HepG2 (cell line): ENCODE measurements around the gene ITPR1. TPM values are rescaled to one million over a fixed set of nuclear protein-coding genes. Genes with fewer than 3 reads are reported as not detected.

Experiments
- ATAC-seq: fragments of 200-7000 bp; cut with Tn5 transposase; 3 replicates; pipeline ENCODE4 v1.9.1; 2020; ENCODE audit warnings: mild to moderate bottlenecking, moderate library complexity
- BruUV-seq: library from RNA; stranded (reverse); fragments of 400-500 nt; replicated peaks from 2 replicates; lab custom pipeline; 2021; lab: Mats Ljungman, UMichigan
- CTCF ChIA-PET: fragments of 300-600 bp; formaldehyde crosslinking; extraction: SDS; loops from one replicate; lab custom pipeline; 2021; ENCODE audit warnings: low total read pairs, inconsistent platforms, low intra/inter-chr PET ratio; lab: Yijun Ruan, JAX
- POLR2A ChIA-PET: fragments of 350-600 bp; sonication (Branson Sonifier 250); formaldehyde crosslinking; loops from one replicate; lab custom pipeline; 2020; ENCODE audit warnings: antibody characterized with exemption, inconsistent platforms; lab: Yijun Ruan, JAX
- DNase-seq: peaks from one replicate; pipeline ENCODE4 v3.0.0-alpha.2; 2015; ENCODE audit warnings: low spot score
- FAIRE-seq: peaks from 3 replicates; lab custom pipeline; 2011; peaks lifted over from hg19 to GRCh38; lab: Jason Lieb, UNC
- H2AFZ ChIP-seq: one replicate; pipeline ENCODE4 v1.6.1; 2011; ENCODE audit warnings: low read length, inconsistent platforms
- H3K27ac ChIP-seq: fragments of 300-600 bp; 3 replicates; pipeline ENCODE4 v1.8.0; 2011; ENCODE audit warnings: mixed run types, mild to moderate bottlenecking, mixed read lengths, low read length, inconsistent platforms; ENCODE audit not compliant: insufficient read depth; ENCODE audit errors: extremely low read length
- H3K27me3 ChIP-seq, 2 experiments: fragments of 200-600 bp in 1 of 2; 2 replicates in 1 of 2; 3 replicates in 1 of 2; pipeline versions ENCODE4 v1.6.0 to v1.8.0; 2011; ENCODE audit warnings: low read length in 2 of 2, mild to moderate bottlenecking in 2 of 2, moderate library complexity in 2 of 2, inconsistent platforms in 1 of 2; ENCODE audit not compliant: insufficient read depth in 2 of 2, control insufficient read depth in 1 of 2
- H3K36me3 ChIP-seq, 2 experiments: fragments of 200-600 bp in 1 of 2; replicated peaks in 1 of 2; 2 replicates in 1 of 2; 3 replicates in 1 of 2; pipeline versions ENCODE4 v1.5.1 to v1.8.0; 2011; ENCODE audit warnings: low read length in 2 of 2, inconsistent platforms in 1 of 2; ENCODE audit not compliant: insufficient read depth in 2 of 2, control insufficient read depth in 1 of 2
- H3K4me1 ChIP-seq: 2 replicates; pipeline ENCODE4 v1.5.1; 2012; ENCODE audit warnings: low read length, inconsistent platforms; ENCODE audit not compliant: insufficient read depth
- H3K4me2 ChIP-seq: 2 replicates; pipeline ENCODE4 v1.6.0; 2011; ENCODE audit warnings: low read depth, low read length, inconsistent platforms
- H3K4me3 ChIP-seq, 3 experiments: fragments of 200-600 bp in 1 of 3; sonication (generic), shearing (Covaris generic) in 1 of 3; replicated peaks in 1 of 3; 2 replicates each; pipeline ENCODE4 v1.5.1; 2011 to 2016; ENCODE audit warnings: low read length in 3 of 3, inconsistent platforms in 2 of 3, low read depth in 2 of 3, mild to moderate bottlenecking in 2 of 3, control low read depth in 1 of 3, mixed read lengths in 1 of 3; ENCODE audit not compliant: insufficient read depth in 1 of 3
- H3K79me2 ChIP-seq: one replicate; pipeline ENCODE4 v1.6.1; 2011; ENCODE audit warnings: low read length, inconsistent platforms; ENCODE audit not compliant: insufficient read depth
- H3K9ac ChIP-seq: 2 replicates; pipeline ENCODE4 v1.6.0; 2011; ENCODE audit warnings: mild to moderate bottlenecking, low read depth, low read length, inconsistent platforms; ENCODE audit not compliant: insufficient read depth
- H3K9me3 ChIP-seq: 2 replicates; pipeline ENCODE4 v1.5.1; 2012; ENCODE audit warnings: mild to moderate bottlenecking, low read length
- H4K20me1 ChIP-seq: 2 replicates; pipeline ENCODE4 v1.6.0; 2011; ENCODE audit warnings: inconsistent platforms, mild to moderate bottlenecking, low read length, moderate library complexity; ENCODE audit not compliant: insufficient read depth
- FOXA1 ChIP-seq, 2 experiments: fragments of 450-650 bp in 1 of 2; sonication (generic) in 1 of 2; formaldehyde crosslinking in 1 of 2; IDR thresholded peaks; 2 replicates each; pipeline versions ENCODE4 v1.4.0 to v1.6.1; 2016 to 2020; ENCODE audit warnings: missing genetic modification reagents in 1 of 2
- FOXA3 ChIP-seq: IDR thresholded peaks from 2 replicates; pipeline ENCODE4 v1.6.1; 2016; ENCODE audit warnings: missing genetic modification reagents, missing compliant biosample characterization
- HNF4A ChIP-seq: sonication (generic); formaldehyde crosslinking; IDR thresholded peaks from 2 replicates; pipeline ENCODE4 v1.4.0; 2020; ENCODE audit warnings: missing genetic modification reagents
- SNAPC2 ChIP-seq: sonication (generic); formaldehyde crosslinking; IDR thresholded peaks from 2 replicates; pipeline ENCODE4 v1.8.1; 2022; ENCODE audit warnings: mild to moderate bottlenecking, missing genetic modification reagents
- SP1 ChIP-seq, 2 experiments: fragments of 450-650 bp in 1 of 2; sonication (generic) in 1 of 2; formaldehyde crosslinking in 1 of 2; IDR thresholded peaks; 2 replicates each; pipeline versions ENCODE4 v1.4.0 to v1.6.1; 2016 to 2020; ENCODE audit warnings: missing genetic modification reagents in 1 of 2
- ZNF782 ChIP-seq: sonication (generic); formaldehyde crosslinking; IDR thresholded peaks from 2 replicates; pipeline ENCODE4 v1.4.0; 2020; ENCODE audit warnings: missing genetic modification reagents, mild to moderate bottlenecking, borderline replicate concordance
- WGBS: methylation state at CpG from one replicate; pipeline ENCODE4 v1.1.6; 2017; ENCODE audit warnings: low lambda C conversion rate; 5-methylcytosine and 5-hydroxymethylcytosine counted together
- in situ Hi-C: cut with HindIII; loops from 2 replicates; pipeline ENCODE4 v1.10.0; 2017; ENCODE audit warnings: low pct_unique_long_range_greater_than_20kb; ENCODE audit not compliant: extremely low pct_ligation_motif_present
- intact Hi-C: fragments of 100-400 bp; cut with micrococcal nuclease; formaldehyde crosslinking; loops from one replicate; pipeline ENCODE4 v1.10.0; 2022; ENCODE audit not compliant: unreplicated experiment
- polyA plus RNA-seq, 8 experiments: library from polyadenylated mRNA; depleted of rRNA in 3 of 8; stranded (reverse) in 7 of 8; unstranded in 1 of 8; fragments of >200 nt; fragmentation: Illumina TruSeq in 4 of 8; extraction: Trizol in 4 of 8; gene quantifications; 2 replicates each; pipeline versions ENCODE4 v1.2.1 to v1.2.3, GENCODE V29; 2011 to 2016; ENCODE audit warnings: low read depth in 4 of 8, missing spikeins in 1 of 8, mixed read lengths in 1 of 8; ENCODE audit not compliant: insufficient read depth in 1 of 8
- total RNA-seq, 5 experiments: library from RNA; depleted of rRNA; stranded (reverse); fragments of >200 nt; fragmentation: Illumina TruSeq; extraction: Trizol; gene quantifications; 2 replicates each; pipeline ENCODE4 v1.2.3, GENCODE V29; 2016; ENCODE audit warnings: low read depth in 1 of 5
- TF ChIP-seq, protein P1 (sequence below): IDR thresholded peaks from 2 replicates; pipeline ENCODE4 v1.6.1; 2012; ENCODE audit warnings: inconsistent platforms
- TF ChIP-seq, protein P2 (sequence below): sonication (generic); formaldehyde crosslinking; IDR thresholded peaks from 2 replicates; pipeline ENCODE4 v1.5.1; 2020; ENCODE audit warnings: mild to moderate bottlenecking, missing genetic modification reagents, moderate library complexity
- TF ChIP-seq, protein P3 (sequence below): fragments of 450-650 bp; IDR thresholded peaks from 2 replicates; pipeline ENCODE4 v1.6.1; 2016
- TF ChIP-seq, protein P4 (sequence below): IDR thresholded peaks from 2 replicates; pipeline ENCODE4 v1.6.1; 2016; ENCODE audit warnings: low read depth, missing genetic modification reagents, missing compliant biosample characterization

Gene ITPR1
- total and polyA plus RNA-seq, 2 of the 13 experiments (the other 11 are each of a cell fraction or from before 2014, with no cell fraction given), result 10.0 to 11.4 TPM

GRCh38 chr3:4570840-4571621 is 77.9 kb downstream of the ITPR1 start:
- Histone ChIP-seq H3K36me3 (no peaks in the 10 kb centered on the region), H3K27me3 (no peaks in the 10 kb centered on the region), H3K4me1 (peaks cover 41% of the 10 kb centered on the region), H3K9me3 (no peaks in the 10 kb centered on the region), H3K79me2 (no peaks in the 10 kb centered on the region), H3K9ac (peak overlapping the region; percentile 16), H4K20me1 (no peaks in the 10 kb centered on the region), H3K27ac (peak overlapping the region; percentile 73), H3K4me2 (peak overlapping the region; percentile 72), H2AFZ (peak overlapping the region; percentile 45), H3K4me3 (peak overlapping the region in 1 of 3 experiments; percentile 32; a peak in 2 of 6 replicates)
- CTCF ChIA-PET, result interaction anchor here (1.1 to 1.2 kb wide), 2 partner anchors 63 to 220 kb away, joined by 3 to 12 read pairs; no protein-coding TSS in a partner anchor
- ATAC-seq (peak; percentile 86), FAIRE-seq (peak; percentile 90), DNase-seq (peak; percentile 85)
- POLR2A ChIA-PET, result interaction anchor here (1.3 to 2.9 kb wide), 3 partner anchors 9 to 78 kb away, joined by 4 to 50 read pairs (median 8); partner anchors contain the start of gene ITPR1
- intact Hi-C loops, result loop anchor here (1.0 to 2.0 kb wide), 7 partner anchors 38 to 220 kb away; partner anchors contain the start of gene ITPR1
- in situ Hi-C loops, result loop anchor here (10.0 kb wide), 1 partner anchor 216 kb away; no protein-coding TSS in a partner anchor
- BruUV-seq, result no TSS peak
- 28% methylated on average over 5 of the region's 7 CpGs for WGBS
- TF ChIP-seq HNF4A (CRISPR knock-in tag) (peak; percentile 84), FOXA3 (0 out of 2 replicates have a peak, but pooled peaks have one; percentile 8), SNAPC2 (no peak), SP1 (IDR thresholded peaks at IDR 0.05) (no peak), SP1 (CRISPR knock-in tag; IDR thresholded peaks at IDR 0.05) (no peak), FOXA1 (IDR thresholded peaks at IDR 0.05) (no peak), FOXA1 (CRISPR knock-in tag; IDR thresholded peaks at IDR 0.05) (0 out of 2 replicates have a peak, but pooled peaks have one; percentile 17), ZNF782 (no peak)
- TF ChIP-seq, protein P1, sequence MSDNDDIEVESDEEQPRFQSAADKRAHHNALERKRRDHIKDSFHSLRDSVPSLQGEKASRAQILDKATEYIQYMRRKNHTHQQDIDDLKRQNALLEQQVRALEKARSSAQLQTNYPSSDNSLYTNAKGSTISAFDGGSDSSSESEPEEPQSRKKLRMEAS, result peak; percentile 52; the same call in 1 of the 2 replicates
- TF ChIP-seq, protein P2, sequence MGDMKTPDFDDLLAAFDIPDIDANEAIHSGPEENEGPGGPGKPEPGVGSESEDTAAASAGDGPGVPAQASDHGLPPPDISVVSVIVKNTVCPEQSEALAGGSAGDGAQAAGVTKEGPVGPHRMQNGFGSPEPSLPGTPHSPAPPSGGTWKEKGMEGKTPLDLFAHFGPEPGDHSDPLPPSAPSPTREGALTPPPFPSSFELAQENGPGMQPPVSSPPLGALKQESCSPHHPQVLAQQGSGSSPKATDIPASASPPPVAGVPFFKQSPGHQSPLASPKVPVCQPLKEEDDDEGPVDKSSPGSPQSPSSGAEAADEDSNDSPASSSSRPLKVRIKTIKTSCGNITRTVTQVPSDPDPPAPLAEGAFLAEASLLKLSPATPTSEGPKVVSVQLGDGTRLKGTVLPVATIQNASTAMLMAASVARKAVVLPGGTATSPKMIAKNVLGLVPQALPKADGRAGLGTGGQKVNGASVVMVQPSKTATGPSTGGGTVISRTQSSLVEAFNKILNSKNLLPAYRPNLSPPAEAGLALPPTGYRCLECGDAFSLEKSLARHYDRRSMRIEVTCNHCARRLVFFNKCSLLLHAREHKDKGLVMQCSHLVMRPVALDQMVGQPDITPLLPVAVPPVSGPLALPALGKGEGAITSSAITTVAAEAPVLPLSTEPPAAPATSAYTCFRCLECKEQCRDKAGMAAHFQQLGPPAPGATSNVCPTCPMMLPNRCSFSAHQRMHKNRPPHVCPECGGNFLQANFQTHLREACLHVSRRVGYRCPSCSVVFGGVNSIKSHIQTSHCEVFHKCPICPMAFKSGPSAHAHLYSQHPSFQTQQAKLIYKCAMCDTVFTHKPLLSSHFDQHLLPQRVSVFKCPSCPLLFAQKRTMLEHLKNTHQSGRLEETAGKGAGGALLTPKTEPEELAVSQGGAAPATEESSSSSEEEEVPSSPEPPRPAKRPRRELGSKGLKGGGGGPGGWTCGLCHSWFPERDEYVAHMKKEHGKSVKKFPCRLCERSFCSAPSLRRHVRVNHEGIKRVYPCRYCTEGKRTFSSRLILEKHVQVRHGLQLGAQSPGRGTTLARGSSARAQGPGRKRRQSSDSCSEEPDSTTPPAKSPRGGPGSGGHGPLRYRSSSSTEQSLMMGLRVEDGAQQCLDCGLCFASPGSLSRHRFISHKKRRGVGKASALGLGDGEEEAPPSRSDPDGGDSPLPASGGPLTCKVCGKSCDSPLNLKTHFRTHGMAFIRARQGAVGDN (CRISPR knock-in tag), result no peak; the same call in 1 of the 2 replicates
- TF ChIP-seq, protein P3, sequence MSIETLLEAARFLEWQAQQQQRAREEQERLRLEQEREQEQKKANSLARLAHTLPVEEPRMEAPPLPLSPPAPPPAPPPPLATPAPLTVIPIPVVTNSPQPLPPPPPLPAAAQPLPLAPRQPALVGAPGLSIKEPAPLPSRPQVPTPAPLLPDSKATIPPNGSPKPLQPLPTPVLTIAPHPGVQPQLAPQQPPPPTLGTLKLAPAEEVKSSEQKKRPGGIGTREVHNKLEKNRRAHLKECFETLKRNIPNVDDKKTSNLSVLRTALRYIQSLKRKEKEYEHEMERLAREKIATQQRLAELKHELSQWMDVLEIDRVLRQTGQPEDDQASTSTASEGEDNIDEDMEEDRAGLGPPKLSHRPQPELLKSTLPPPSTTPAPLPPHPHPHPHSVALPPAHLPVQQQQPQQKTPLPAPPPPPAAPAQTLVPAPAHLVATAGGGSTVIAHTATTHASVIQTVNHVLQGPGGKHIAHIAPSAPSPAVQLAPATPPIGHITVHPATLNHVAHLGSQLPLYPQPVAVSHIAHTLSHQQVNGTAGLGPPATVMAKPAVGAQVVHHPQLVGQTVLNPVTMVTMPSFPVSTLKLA, result no peak
- TF ChIP-seq, protein P4, sequence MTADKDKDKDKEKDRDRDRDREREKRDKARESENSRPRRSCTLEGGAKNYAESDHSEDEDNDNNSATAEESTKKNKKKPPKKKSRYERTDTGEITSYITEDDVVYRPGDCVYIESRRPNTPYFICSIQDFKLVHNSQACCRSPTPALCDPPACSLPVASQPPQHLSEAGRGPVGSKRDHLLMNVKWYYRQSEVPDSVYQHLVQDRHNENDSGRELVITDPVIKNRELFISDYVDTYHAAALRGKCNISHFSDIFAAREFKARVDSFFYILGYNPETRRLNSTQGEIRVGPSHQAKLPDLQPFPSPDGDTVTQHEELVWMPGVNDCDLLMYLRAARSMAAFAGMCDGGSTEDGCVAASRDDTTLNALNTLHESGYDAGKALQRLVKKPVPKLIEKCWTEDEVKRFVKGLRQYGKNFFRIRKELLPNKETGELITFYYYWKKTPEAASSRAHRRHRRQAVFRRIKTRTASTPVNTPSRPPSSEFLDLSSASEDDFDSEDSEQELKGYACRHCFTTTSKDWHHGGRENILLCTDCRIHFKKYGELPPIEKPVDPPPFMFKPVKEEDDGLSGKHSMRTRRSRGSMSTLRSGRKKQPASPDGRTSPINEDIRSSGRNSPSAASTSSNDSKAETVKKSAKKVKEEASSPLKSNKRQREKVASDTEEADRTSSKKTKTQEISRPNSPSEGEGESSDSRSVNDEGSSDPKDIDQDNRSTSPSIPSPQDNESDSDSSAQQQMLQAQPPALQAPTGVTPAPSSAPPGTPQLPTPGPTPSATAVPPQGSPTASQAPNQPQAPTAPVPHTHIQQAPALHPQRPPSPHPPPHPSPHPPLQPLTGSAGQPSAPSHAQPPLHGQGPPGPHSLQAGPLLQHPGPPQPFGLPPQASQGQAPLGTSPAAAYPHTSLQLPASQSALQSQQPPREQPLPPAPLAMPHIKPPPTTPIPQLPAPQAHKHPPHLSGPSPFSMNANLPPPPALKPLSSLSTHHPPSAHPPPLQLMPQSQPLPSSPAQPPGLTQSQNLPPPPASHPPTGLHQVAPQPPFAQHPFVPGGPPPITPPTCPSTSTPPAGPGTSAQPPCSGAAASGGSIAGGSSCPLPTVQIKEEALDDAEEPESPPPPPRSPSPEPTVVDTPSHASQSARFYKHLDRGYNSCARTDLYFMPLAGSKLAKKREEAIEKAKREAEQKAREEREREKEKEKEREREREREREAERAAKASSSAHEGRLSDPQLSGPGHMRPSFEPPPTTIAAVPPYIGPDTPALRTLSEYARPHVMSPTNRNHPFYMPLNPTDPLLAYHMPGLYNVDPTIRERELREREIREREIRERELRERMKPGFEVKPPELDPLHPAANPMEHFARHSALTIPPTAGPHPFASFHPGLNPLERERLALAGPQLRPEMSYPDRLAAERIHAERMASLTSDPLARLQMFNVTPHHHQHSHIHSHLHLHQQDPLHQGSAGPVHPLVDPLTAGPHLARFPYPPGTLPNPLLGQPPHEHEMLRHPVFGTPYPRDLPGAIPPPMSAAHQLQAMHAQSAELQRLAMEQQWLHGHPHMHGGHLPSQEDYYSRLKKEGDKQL (CRISPR knock-in tag), result no peak
